PFSK-1 (cell line): Measurements from ENCODE around the gene PINK1.

Experiments used
- FOXP2 ChIP-seq: optimal IDR thresholded peaks from 2 replicates; pipeline ENCODE3; 2011; ENCODE audit warnings: borderline replicate concordance, control low read depth, inconsistent platforms; ENCODE audit not compliant: insufficient read depth; ENCODE audit errors: extremely low read length, extremely low read depth
- POLR2AphosphoS5 ChIP-seq: IDR thresholded peaks from 2 replicates; pipeline ENCODE4 v1.6.1; 2012; ENCODE audit warnings: low read depth, mild to moderate bottlenecking, control low read depth, low read length, moderate library complexity
- SIN3A ChIP-seq: IDR thresholded peaks from 2 replicates; pipeline ENCODE4 v1.6.1; 2012; ENCODE audit warnings: mild to moderate bottlenecking, low read length, moderate library complexity, borderline replicate concordance; ENCODE audit not compliant: insufficient read depth
- TAF1 ChIP-seq: IDR thresholded peaks from 2 replicates; pipeline ENCODE4 v1.6.1; 2012; ENCODE audit warnings: low read length, control low read depth, borderline replicate concordance; ENCODE audit not compliant: insufficient read depth
- TF ChIP-seq, protein P1 (sequence below), 2 experiments: IDR thresholded peaks; 2 replicates each; pipeline versions ENCODE4 v1.6.1 to v1.8.0; 2011 to 2012; ENCODE audit warnings: low read depth in 2 of 2, low read length in 2 of 2, control low read depth in 1 of 2, inconsistent platforms in 1 of 2, mild to moderate bottlenecking in 1 of 2, moderate library complexity in 1 of 2; ENCODE audit not compliant: insufficient read depth in 1 of 2

PINK1 gene

DNA sequence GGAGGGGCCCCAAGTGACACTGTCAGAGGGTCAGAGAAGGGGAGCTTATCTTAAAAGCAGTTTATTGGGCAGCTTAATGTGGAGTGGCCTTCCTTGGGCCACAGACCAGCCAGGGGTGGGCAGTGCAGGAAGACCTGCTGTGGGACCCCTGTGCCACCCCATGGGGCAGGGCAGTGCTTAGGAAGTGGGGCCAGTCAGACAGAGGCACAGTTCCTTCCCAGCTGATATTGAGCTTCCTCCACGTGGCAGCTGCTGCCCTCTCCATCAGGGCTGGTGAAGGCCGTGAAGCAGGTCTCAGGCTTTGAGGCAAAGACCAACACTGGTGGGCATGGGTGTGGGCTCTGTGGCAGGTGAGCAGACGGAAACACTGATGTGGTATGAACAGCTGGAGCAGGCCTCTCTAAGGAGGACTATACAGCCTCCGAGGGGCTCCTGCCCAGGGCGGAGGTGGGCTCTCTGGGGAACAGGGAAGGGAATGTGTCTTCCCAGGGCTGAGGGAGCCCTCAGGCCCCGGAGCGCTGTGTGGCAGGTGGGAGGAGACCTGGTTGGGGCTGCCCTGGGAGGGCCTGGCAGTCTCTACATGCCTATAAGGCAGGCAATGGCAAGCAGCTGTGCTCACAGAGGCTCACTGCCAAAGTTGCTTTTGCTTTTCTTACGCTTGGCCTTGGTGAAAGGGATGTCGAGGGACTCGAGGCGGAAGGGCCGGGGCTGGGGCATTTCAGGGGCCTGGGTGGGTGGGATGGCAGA, 30.9 kb downstream of the PINK1 start:
- TF ChIP-seq POLR2AphosphoS5, result no peak
- no peak for TF ChIP-seq FOXP2
- no peak for TF ChIP-seq SIN3A
- TF ChIP-seq, protein P1, sequence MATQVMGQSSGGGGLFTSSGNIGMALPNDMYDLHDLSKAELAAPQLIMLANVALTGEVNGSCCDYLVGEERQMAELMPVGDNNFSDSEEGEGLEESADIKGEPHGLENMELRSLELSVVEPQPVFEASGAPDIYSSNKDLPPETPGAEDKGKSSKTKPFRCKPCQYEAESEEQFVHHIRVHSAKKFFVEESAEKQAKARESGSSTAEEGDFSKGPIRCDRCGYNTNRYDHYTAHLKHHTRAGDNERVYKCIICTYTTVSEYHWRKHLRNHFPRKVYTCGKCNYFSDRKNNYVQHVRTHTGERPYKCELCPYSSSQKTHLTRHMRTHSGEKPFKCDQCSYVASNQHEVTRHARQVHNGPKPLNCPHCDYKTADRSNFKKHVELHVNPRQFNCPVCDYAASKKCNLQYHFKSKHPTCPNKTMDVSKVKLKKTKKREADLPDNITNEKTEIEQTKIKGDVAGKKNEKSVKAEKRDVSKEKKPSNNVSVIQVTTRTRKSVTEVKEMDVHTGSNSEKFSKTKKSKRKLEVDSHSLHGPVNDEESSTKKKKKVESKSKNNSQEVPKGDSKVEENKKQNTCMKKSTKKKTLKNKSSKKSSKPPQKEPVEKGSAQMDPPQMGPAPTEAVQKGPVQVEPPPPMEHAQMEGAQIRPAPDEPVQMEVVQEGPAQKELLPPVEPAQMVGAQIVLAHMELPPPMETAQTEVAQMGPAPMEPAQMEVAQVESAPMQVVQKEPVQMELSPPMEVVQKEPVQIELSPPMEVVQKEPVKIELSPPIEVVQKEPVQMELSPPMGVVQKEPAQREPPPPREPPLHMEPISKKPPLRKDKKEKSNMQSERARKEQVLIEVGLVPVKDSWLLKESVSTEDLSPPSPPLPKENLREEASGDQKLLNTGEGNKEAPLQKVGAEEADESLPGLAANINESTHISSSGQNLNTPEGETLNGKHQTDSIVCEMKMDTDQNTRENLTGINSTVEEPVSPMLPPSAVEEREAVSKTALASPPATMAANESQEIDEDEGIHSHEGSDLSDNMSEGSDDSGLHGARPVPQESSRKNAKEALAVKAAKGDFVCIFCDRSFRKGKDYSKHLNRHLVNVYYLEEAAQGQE (IDR thresholded peaks at IDR 0.05; ENCODE audit: insufficient read depth in 1 of 2, low read depth in 2 of 2, low read length in 2 of 2), result no peak
- TF ChIP-seq TAF1, result no peak

DNA sequence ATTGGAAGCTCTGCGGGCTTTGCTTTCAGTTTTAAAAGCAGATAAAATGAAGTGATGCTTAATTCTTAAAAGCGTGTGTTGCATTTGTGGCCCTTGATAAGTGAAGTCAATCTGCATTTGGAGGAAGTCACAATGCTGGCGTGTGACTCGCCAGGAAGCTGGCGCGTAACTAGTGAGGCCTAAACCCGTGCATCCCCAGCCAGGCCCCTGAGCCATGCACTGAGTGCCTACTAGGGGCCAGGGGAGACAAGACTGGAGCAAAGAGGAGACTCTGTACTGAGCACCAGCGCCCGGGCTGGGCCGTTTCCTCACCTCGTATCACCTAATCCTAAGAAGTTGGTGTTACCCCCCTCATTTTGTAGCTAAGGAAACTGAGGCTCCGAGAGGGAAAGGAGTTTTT, 32.5 kb downstream of the PINK1 start:
- TF ChIP-seq, protein P1 (IDR thresholded peaks at IDR 0.05; ENCODE audit: insufficient read depth in 1 of 2, low read depth in 2 of 2, low read length in 2 of 2), result no peak
- TF ChIP-seq SIN3A (no peak), FOXP2 (no peak), POLR2AphosphoS5 (no peak), TAF1 (no peak)

DNA sequence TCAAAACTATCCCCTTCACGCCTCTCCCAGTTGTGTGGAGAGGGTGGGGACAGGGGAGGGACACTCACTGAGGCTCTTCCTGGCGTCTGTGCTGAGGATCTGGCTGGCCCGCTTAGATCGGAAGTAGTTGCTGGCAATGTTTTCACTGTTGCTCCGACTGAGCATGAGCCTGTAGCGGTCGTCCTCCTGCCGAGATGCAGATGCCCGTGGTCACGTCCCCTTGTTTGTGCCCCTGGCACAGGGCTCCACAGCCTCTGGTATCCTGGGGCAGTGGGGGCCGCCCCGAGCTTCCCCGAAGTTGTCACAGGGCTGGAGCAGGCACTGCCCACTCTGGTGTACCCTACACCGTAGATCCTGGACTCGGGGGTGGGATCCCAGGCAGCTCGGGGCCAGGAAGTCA, 32.9 kb downstream of the PINK1 start:
- TF ChIP-seq POLR2AphosphoS5 (no peak), SIN3A (no peak), TAF1 (no peak), FOXP2 (no peak)
- TF ChIP-seq, protein P1 (IDR thresholded peaks at IDR 0.05; ENCODE audit: insufficient read depth in 1 of 2, low read depth in 2 of 2, low read length in 2 of 2), result no peak

DNA sequence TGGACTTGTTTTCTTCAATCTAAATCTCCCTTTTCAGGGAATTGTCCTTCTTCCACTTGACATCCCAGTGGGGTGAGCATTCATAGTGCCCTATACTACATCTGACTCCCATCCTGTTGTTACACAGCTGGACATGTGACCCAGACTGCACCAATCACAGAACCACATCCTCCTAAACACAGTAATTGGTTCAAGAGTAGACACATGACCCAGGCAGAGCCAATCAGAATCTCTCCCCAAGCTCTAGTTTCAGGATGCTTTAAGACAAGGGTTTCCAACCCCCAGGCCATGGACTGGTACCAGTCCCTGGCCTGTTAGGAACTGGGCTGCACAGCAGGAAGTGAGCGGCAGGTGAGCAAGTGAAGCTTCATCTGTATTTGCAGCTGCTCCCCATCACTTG, 33.5 kb downstream of the PINK1 start:
- TF ChIP-seq, protein P1 (IDR thresholded peaks at IDR 0.05; ENCODE audit: insufficient read depth in 1 of 2, low read depth in 2 of 2, low read length in 2 of 2), result no peak
- TF ChIP-seq TAF1 (no peak), POLR2AphosphoS5 (no peak), FOXP2 (no peak), SIN3A (no peak)
